Measurements from ENCODE around the gene PRICKLE2. TPM values are rescaled to one million over a fixed set of nuclear protein-coding genes. Genes with fewer than 3 reads are reported as not detected.

PRICKLE2 gene
- total and polyA plus RNA-seq, 10 of the 15 experiments (the other 5 are each of a cell fraction or from before 2014, with no cell fraction given), result 0.11 to 2.6 (median 0.69) TPM

DNA sequence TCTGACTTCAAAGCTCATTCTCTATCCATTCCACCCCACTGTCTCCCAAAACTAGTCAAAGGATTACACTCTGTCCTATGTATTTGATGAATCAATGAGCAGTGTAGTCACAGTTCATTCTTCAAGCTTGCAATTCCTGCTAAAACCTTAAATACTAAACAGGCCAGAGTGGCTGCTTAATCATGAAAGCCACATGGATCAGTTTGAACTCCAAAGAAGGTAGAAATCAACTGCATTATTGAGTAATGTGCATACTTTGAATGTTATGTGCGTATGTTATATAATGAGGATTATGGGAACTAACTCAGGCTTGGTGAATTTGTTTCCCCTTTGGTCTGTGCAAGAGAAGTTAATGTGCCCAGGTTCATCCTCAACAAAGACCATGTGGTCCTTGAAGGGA is 45.4 kb downstream of the PRICKLE2 start:
- no peak overlapping the region for H3K4me3 ChIP-seq
- no peaks in the 10 kb centered on the region for H3K79me2 ChIP-seq (ENCODE audit: control insufficient read depth, insufficient read depth, low read length)
- DNase-seq (ENCODE audit: low read depth, low spot score) (no peak), FAIRE-seq (no peak), ATAC-seq (no peak)
- no peaks in the 10 kb centered on the region for H3K4me1 ChIP-seq (ENCODE audit: control insufficient read depth, insufficient read depth, low read length)
- H3K27ac ChIP-seq (ENCODE audit: control insufficient read depth, insufficient read depth), result no peak overlapping the region
- in situ Hi-C loops (cut with MboI) (no loop called here), intact Hi-C loops (cut with micrococcal nuclease; ENCODE audit: unreplicated experiment) (loop anchor here (5.0 kb wide), 1 partner anchor 217 kb away; no protein-coding TSS in a partner anchor)
- H3K9me3 ChIP-seq (replicated peaks; ENCODE audit: control insufficient read depth, insufficient read depth, low read length), result no peaks in the 10 kb centered on the region
- H3K27me3 ChIP-seq (replicated peaks in 1 of 2; ENCODE audit: control insufficient read depth in 2 of 2, insufficient read depth in 2 of 2, low read length in 1 of 2), result no peaks in the 10 kb centered on the region
- ChIA-PET RAD21 (ENCODE audit: unreplicated experiment) (interaction anchor here (1.0 to 2.2 kb wide), 2 partner anchors 15 to 44 kb away, joined by 3 to 5 read pairs; no protein-coding TSS in a partner anchor), CTCF (interaction anchor here (1.0 to 1.1 kb wide), 2 partner anchors 44 to 304 kb away, joined by 3 to 4 read pairs; no protein-coding TSS in a partner anchor), SMC1A (ENCODE audit: uncharacterized antibody, unreplicated experiment) (interaction anchor here (0.7 to 1.5 kb wide), 5 partner anchors 8 to 304 kb away, joined by 3 to 8 read pairs (median 3); no protein-coding TSS in a partner anchor), POLR2A (interaction anchor here (1.1 kb wide), 1 partner anchor 271 kb away, joined by 3 read pairs; no protein-coding TSS in a partner anchor)
- WGBS (ENCODE audit: insufficient coverage, insufficient replicate concordance, low lambda C conversion rate, missing lambda C conversion rate), result 47% methylated on average over 1 of the region's 1 CpG
- H4K20me1 ChIP-seq (ENCODE audit: control insufficient read depth, insufficient read depth), result no peaks in the 10 kb centered on the region
- no peak overlapping the region for H3K9ac ChIP-seq (ENCODE audit: control insufficient read depth, insufficient read depth, low read length)
- no peaks in the 10 kb centered on the region for H3K36me3 ChIP-seq (ENCODE audit: control insufficient read depth in 2 of 2, insufficient read depth in 2 of 2, low read length in 1 of 2)
- no peak overlapping the region for H2AFZ ChIP-seq (ENCODE audit: control insufficient read depth, low read depth, low read length)
- TF ChIP-seq, protein P1, sequence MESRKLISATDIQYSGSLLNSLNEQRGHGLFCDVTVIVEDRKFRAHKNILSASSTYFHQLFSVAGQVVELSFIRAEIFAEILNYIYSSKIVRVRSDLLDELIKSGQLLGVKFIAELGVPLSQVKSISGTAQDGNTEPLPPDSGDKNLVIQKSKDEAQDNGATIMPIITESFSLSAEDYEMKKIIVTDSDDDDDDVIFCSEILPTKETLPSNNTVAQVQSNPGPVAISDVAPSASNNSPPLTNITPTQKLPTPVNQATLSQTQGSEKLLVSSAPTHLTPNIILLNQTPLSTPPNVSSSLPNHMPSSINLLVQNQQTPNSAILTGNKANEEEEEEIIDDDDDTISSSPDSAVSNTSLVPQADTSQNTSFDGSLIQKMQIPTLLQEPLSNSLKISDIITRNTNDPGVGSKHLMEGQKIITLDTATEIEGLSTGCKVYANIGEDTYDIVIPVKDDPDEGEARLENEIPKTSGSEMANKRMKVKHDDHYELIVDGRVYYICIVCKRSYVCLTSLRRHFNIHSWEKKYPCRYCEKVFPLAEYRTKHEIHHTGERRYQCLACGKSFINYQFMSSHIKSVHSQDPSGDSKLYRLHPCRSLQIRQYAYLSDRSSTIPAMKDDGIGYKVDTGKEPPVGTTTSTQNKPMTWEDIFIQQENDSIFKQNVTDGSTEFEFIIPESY (IDR thresholded peaks at IDR 0.05), result no peak
- no peak for TF ChIP-seq TCF7 (IDR thresholded peaks at IDR 0.05; ENCODE audit: borderline replicate concordance)
- TF ChIP-seq SREBF2 (IDR thresholded peaks at IDR 0.05; ENCODE audit: low read length), result no peak
- TF ChIP-seq NKRF (conservative IDR thresholded peaks at IDR 0.05), result no peak
- no peak for TF ChIP-seq SMC3 (IDR thresholded peaks at IDR 0.05; ENCODE audit: borderline replicate concordance, low read length)
- TF ChIP-seq ETV6 (conservative IDR thresholded peaks at IDR 0.05 in 1 of 2, IDR thresholded peaks at IDR 0.05 in 1 of 2; ENCODE audit: borderline replicate concordance in 1 of 2, low read depth in 1 of 2), result peak in 1 of 2 experiments; percentile 68; a peak in 1 of 4 replicates
- TF ChIP-seq SPI1 (IDR thresholded peaks at IDR 0.05; ENCODE audit: borderline replicate concordance, insufficient read depth, low read depth, low read length), result no peak
- BruUV-seq (replicated peaks), result no TSS peak
- H3K4me2 ChIP-seq (ENCODE audit: control insufficient read depth, insufficient read depth), result no peak overlapping the region

All from GM12878 (cell line).